MM.1S (cell line): ENCODE measurements around the gene ADAMTS17.

ENCODE experiments used
- CTCF ChIP-seq: fragments of 300-600 bp; sonication (generic); IDR thresholded peaks from 2 replicates; pipeline ENCODE4 v1.5.1; 2016; ENCODE audit warnings: antibody characterized with exemption, low read length, mixed read lengths
- EZH2 ChIP-seq: fragments of 300-600 bp; sonication (generic); optimal IDR thresholded peaks from 2 replicates; pipeline ENCODE3; 2017; ENCODE audit warnings: low read depth, mild to moderate bottlenecking, antibody characterized with exemption, low read length, mixed read lengths
- EZH2phosphoT487 ChIP-seq: fragments of 300-600 bp; sonication (generic); IDR thresholded peaks from 2 replicates; pipeline ENCODE4 v1.6.1; 2018; ENCODE audit warnings: antibody characterized with exemption, low read length

- TF ChIP-seq CTCF, result no peak
- no peak for TF ChIP-seq EZH2
- TF ChIP-seq EZH2phosphoT487, result no peak
Measured at GRCh38 chr15:100098705-100099104, 243.1 kb downstream of the ADAMTS17 start.
